ENCODE results near the gene ACTN4.

The ACTN4 gene

GRCh38 chr19:38708413-38709024 is 61.1 kb downstream of the ACTN4 start:
- no peaks in the 10 kb centered on the region for H3K9me3 Mint-ChIP-seq
- TF ChIP-seq CTCF (IDR thresholded peaks at IDR 0.05; ENCODE audit: unreplicated experiment in 3 of 3), result no peak
- H3K27me3 Mint-ChIP-seq (ENCODE audit: low read depth), result peaks cover 4% of the 10 kb centered on the region
- no peak overlapping the region for H3K27ac Mint-ChIP-seq
- peaks cover 53% of the 10 kb centered on the region for H3K36me3 Mint-ChIP-seq (ENCODE audit: low read depth)
- H3K4me1 Mint-ChIP-seq, result peaks cover 14% of the 10 kb centered on the region
- no peak overlapping the region for H3K4me3 Mint-ChIP-seq

- no peak overlapping the region for H3K27ac Mint-ChIP-seq
- peaks cover 52% of the 10 kb centered on the region for H3K36me3 Mint-ChIP-seq (ENCODE audit: low read depth)
- no peak overlapping the region for H3K4me3 Mint-ChIP-seq
- no peaks in the 10 kb centered on the region for H3K9me3 Mint-ChIP-seq
- peaks cover 4% of the 10 kb centered on the region for H3K27me3 Mint-ChIP-seq (ENCODE audit: low read depth)
- TF ChIP-seq CTCF (IDR thresholded peaks at IDR 0.05; ENCODE audit: unreplicated experiment in 3 of 3), result no peak
- peaks cover 20% of the 10 kb centered on the region for H3K4me1 Mint-ChIP-seq
These were observed 61.7 kb downstream of the ACTN4 start for GRCh38 chr19:38709119-38709518.

GRCh38 chr19:38709671-38710415 is 62.4 kb downstream of the ACTN4 start:
- Mint-ChIP-seq H3K27ac (peak overlapping the region in 2 of 3 experiments; percentile 51 to 53), H3K9me3 (no peaks in the 10 kb centered on the region), H3K36me3 (ENCODE audit: low read depth) (peaks cover 51% of the 10 kb centered on the region), H3K4me3 (no peak overlapping the region), H3K27me3 (ENCODE audit: low read depth) (no peaks in the 10 kb centered on the region), H3K4me1 (peaks cover 21% of the 10 kb centered on the region)
- no peak for TF ChIP-seq CTCF (IDR thresholded peaks at IDR 0.05; ENCODE audit: unreplicated experiment in 3 of 3)

- peaks cover 21% of the 10 kb centered on the region for H3K4me1 Mint-ChIP-seq
- H3K27me3 Mint-ChIP-seq (ENCODE audit: low read depth), result no peaks in the 10 kb centered on the region
- no peak for TF ChIP-seq CTCF (IDR thresholded peaks at IDR 0.05; ENCODE audit: unreplicated experiment in 3 of 3)
- no peak overlapping the region for H3K4me3 Mint-ChIP-seq
- H3K36me3 Mint-ChIP-seq (ENCODE audit: low read depth), result peaks cover 51% of the 10 kb centered on the region
- no peaks in the 10 kb centered on the region for H3K9me3 Mint-ChIP-seq
- H3K27ac Mint-ChIP-seq, result peak overlapping the region in 2 of 3 experiments; percentile 51 to 53
These were observed 62.9 kb downstream of the ACTN4 start for GRCh38 chr19:38710416-38710702.

DNA sequence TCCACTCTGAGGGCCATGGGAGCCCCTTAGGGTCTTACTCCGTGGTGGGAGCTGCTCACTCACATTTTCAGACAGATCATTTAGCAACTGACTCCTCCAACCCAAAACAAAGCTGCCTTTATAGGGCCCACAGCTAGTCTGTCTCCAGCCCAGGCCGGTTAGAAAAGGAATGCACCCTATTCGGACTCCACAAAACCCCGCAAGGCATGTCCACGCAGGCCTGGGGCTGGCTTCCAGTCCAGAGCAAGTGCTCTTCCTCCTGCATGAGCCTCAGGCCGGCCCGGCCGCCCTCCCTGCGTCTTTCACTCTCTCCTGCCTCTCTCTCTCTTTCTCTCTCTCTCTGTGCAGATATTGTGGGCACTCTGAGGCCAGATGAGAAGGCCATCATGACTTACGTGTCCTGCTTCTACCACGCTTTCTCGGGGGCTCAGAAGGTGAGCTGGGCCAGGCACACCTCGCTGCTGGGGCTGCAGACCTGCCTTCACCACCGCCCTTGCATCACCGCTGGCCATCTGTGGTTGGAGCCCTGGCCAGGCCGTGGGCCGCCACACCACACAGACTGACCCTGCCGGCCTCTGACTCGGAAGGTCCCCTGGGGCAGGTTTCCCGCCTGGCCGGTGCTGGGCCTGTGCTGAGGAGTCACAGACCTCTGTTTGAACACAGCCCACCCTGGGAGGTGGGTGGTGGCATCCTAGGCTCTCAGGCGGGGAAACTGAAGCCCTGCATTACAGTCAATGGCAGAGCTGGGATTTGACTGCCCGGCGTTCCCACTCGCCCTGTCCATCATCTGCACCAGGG is 63.7 kb downstream of the ACTN4 start:
- Mint-ChIP-seq H3K4me3 (no peak overlapping the region), H3K36me3 (ENCODE audit: low read depth) (peaks cover 47% of the 10 kb centered on the region), H3K27me3 (ENCODE audit: low read depth) (no peaks in the 10 kb centered on the region), H3K4me1 (peaks cover 21% of the 10 kb centered on the region), H3K9me3 (no peaks in the 10 kb centered on the region), H3K27ac (peak overlapping the region in 2 of 3 experiments; percentile 51 to 53)
- TF ChIP-seq CTCF (IDR thresholded peaks at IDR 0.05; ENCODE audit: unreplicated experiment in 3 of 3), result no peak
